GM21528 (cell line): ENCODE measurements around the gene AAK1.
"Not testable (repeated sequence)": the region's sequence is repeated elsewhere in the genome, so short reads cannot be mapped to it uniquely, and the experiment has no call there.

Source experiments
- ATAC-seq: cut with Tn5 transposase; IDR thresholded peaks from one replicate; pipeline ENCODE4 v1.9.1; 2021; ENCODE audit warnings: mild to moderate bottlenecking, moderate library complexity; ENCODE audit not compliant: unreplicated experiment, low FRiP score

Gene AAK1

DNA sequence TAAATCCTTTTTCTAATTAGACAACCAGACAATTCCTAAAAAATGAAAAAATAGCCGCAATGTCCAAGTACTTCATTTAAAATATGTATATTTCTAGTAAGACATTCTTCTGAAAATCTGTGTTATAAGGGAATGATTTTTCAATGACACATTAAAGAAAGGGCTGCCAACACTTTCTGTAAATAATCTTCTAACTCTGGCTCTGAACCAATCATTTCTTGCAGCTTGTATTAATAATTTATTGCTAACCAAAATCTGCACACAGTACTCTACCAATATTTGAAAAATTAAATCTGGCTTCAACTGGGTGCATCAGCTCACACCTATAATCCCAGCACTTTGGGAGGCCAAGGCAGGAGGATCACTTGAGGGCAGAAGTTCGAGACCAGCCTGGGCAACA lies 214.6 kb downstream of the AAK1 start:
- ATAC-seq = no peak

DNA sequence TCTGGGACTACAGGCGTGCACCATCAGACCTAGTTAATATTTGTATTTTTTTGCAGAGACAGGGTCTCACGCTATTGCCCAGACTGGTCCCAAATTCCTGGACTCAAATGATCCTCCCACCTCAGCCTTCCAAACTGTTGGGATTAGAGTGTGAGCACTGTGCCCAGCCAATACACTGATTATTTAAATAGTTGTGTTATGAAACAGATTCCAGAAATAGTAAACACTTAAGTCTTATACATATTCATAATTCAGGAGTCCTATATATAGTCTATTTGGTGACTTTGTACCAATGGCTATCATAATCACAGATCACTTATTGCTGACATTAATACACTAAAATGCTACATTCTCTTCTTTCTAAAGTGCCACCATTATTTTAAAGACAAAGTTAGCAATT lies 219.1 kb downstream of the AAK1 start:
- ATAC-seq = no peak

DNA sequence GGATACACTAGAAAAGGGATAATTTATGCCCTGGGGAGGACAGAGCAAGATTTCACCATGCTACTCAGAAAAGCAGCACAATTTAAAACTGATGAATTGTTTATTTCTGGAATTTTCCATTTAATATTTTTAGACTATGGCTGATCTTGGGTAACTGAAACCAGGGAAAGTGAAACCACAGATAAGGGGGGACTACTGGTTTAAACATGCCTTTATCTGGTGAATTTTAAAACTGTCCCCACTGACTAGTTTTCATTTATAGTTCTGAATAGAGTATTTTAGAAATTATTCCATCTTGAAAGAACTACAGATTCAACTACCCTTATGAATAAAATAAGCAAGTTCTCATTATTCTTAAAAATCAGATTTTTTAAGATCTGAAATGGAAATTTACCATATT lies 221.3 kb downstream of the AAK1 start:
- no peak for ATAC-seq

DNA sequence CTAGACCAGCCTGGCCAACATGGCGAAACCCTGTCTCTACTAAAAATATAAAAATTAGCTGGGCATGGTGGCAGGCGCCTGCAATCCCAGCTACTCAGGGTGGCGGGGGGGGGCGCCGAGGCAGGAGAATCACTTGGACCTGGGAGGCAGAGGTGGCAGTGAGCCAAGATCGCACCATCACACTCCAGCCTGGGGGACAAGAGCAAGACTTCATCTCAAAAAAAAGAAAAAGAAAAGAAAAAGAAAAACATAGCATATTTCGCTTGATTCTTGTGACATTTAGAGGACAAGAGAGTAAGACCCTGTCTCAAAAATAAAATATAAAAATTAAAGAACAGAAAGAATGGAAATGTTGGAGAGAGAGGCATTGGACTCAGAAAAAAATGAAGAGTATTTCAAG lies 224.4 kb downstream of the AAK1 start:
- ATAC-seq = not testable (repeated sequence)

DNA sequence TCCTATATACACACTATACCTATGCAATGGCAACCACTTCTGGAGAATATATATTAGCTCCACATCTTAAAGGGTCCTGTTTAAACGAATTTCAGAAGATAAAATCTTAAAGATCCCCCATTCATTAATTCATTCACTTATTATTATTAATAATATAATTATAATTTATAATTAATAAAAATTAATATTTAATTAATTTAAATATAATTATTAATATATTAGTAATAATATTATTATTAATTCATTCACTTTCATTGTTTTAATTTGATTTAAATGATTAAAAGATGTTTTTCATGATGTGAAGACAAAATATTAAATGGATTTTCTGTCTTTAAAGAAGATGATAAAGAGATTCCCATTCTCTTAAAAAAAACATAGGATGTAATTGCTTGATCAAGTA lies 227.4 kb downstream of the AAK1 start:
- ATAC-seq = no peak
